Measurements from ENCODE around the gene ORM2.
"Not testable (repeated sequence)": the region's sequence is repeated elsewhere in the genome, so short reads cannot be mapped to it uniquely, and the experiment has no call there.

ORM2 gene

GRCh38 chr9:114319147-114319546 is 10.5 kb upstream of the ORM2 start:
- TF ChIP-seq FOXP2 (optimal IDR thresholded peaks at IDR 0.05; ENCODE audit: borderline replicate concordance, extremely low read depth, extremely low read length, insufficient read depth) (no peak), SIN3A (IDR thresholded peaks at IDR 0.05; ENCODE audit: borderline replicate concordance, insufficient read depth, low read length) (no peak), TAF1 (IDR thresholded peaks at IDR 0.05; ENCODE audit: borderline replicate concordance, insufficient read depth, low read length) (no peak), POLR2AphosphoS5 (IDR thresholded peaks at IDR 0.05; ENCODE audit: low read depth, low read length) (no peak)
- TF ChIP-seq, protein P1, sequence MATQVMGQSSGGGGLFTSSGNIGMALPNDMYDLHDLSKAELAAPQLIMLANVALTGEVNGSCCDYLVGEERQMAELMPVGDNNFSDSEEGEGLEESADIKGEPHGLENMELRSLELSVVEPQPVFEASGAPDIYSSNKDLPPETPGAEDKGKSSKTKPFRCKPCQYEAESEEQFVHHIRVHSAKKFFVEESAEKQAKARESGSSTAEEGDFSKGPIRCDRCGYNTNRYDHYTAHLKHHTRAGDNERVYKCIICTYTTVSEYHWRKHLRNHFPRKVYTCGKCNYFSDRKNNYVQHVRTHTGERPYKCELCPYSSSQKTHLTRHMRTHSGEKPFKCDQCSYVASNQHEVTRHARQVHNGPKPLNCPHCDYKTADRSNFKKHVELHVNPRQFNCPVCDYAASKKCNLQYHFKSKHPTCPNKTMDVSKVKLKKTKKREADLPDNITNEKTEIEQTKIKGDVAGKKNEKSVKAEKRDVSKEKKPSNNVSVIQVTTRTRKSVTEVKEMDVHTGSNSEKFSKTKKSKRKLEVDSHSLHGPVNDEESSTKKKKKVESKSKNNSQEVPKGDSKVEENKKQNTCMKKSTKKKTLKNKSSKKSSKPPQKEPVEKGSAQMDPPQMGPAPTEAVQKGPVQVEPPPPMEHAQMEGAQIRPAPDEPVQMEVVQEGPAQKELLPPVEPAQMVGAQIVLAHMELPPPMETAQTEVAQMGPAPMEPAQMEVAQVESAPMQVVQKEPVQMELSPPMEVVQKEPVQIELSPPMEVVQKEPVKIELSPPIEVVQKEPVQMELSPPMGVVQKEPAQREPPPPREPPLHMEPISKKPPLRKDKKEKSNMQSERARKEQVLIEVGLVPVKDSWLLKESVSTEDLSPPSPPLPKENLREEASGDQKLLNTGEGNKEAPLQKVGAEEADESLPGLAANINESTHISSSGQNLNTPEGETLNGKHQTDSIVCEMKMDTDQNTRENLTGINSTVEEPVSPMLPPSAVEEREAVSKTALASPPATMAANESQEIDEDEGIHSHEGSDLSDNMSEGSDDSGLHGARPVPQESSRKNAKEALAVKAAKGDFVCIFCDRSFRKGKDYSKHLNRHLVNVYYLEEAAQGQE (IDR thresholded peaks at IDR 0.05; ENCODE audit: insufficient read depth in 1 of 2, low read depth in 2 of 2, low read length in 2 of 2), result no peak

DNA sequence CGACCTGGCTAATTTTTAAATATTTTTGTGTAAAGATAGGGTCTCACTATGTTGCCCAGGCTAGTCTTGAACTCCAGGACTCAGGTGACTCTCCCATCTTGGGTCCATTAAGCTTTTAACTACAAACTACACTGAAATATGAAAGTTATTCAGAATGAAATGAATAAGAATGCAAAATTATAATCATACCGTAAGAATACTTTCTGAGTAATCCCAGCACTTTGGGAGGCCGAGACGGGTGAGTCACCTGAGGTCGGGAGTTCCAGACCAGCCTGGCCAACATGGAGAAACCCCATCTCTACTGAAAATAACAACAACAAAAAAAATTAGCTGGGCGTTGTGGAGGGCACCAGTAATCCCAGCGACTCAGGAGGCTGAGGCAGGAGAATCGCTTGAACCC is 7.9 kb upstream of the ORM2 start:
- no peak for TF ChIP-seq POLR2AphosphoS5 (IDR thresholded peaks at IDR 0.05; ENCODE audit: low read depth, low read length)
- TF ChIP-seq SIN3A (IDR thresholded peaks at IDR 0.05; ENCODE audit: borderline replicate concordance, insufficient read depth, low read length), result no peak
- no peak for TF ChIP-seq TAF1 (IDR thresholded peaks at IDR 0.05; ENCODE audit: borderline replicate concordance, insufficient read depth, low read length)
- TF ChIP-seq, protein P1 (IDR thresholded peaks at IDR 0.05; ENCODE audit: insufficient read depth in 1 of 2, low read depth in 2 of 2, low read length in 2 of 2), result no peak
- no peak for TF ChIP-seq FOXP2 (optimal IDR thresholded peaks at IDR 0.05; ENCODE audit: borderline replicate concordance, extremely low read depth, extremely low read length, insufficient read depth)

- TF ChIP-seq FOXP2 (optimal IDR thresholded peaks at IDR 0.05; ENCODE audit: borderline replicate concordance, extremely low read depth, extremely low read length, insufficient read depth); SIN3A (IDR thresholded peaks at IDR 0.05; ENCODE audit: borderline replicate concordance, insufficient read depth, low read length); TAF1 (IDR thresholded peaks at IDR 0.05; ENCODE audit: borderline replicate concordance, insufficient read depth, low read length): not testable (repeated sequence)
Measured at GRCh38 chr9:114322831-114323531, 6.7 kb upstream of the ORM2 start, which contains the start of gene ORM1. Gene ORM1 (plus strand): TSS chr9:114323098. CDS start chr9:114323134, 36 bp downstream.

DNA sequence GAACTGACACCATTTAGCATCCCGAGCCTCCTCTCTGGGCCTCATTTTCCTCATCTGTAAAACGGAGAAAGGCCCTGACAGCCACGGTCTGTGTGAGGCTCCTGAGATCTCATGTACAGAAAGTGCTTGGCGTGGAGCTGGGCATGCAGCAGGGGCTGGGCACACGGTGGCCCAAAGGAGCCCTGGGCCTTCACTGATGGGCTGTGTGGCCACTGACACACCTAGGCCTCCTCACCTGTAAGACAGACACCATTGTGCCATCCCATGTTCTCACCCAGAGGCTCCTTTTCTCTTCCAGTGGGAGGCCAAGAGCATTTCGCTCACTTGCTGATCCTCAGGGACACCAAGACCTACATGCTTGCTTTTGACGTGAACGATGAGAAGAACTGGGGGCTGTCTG is 5.2 kb upstream of the ORM2 start:
- TF ChIP-seq SIN3A (IDR thresholded peaks at IDR 0.05; ENCODE audit: borderline replicate concordance, insufficient read depth, low read length) (no peak), FOXP2 (optimal IDR thresholded peaks at IDR 0.05; ENCODE audit: borderline replicate concordance, extremely low read depth, extremely low read length, insufficient read depth) (no peak), POLR2AphosphoS5 (IDR thresholded peaks at IDR 0.05; ENCODE audit: low read depth, low read length) (no peak), TAF1 (IDR thresholded peaks at IDR 0.05; ENCODE audit: borderline replicate concordance, insufficient read depth, low read length) (no peak)
- TF ChIP-seq, protein P1 (IDR thresholded peaks at IDR 0.05; ENCODE audit: insufficient read depth in 1 of 2, low read depth in 2 of 2, low read length in 2 of 2), result no peak

DNA sequence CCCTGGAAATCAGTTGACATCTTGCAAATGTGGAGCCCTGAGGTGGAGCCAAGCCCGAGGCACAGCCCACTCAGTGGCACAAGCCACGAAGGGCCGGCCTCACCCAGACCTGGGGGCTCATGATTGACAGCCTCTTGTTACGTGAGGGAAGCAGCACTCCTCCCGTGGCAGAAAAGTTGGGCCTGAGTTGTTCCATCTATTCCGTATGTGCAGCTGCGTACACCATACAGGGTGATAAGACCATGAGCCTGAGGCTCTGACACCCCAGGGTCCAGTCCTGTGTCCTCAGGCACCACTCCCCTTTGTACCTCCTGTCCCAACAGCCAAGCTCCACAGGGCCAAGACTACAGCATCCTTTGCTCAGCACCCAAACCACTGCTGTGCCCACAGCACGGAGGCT is 1.9 kb upstream of the ORM2 start:
- no peak for TF ChIP-seq FOXP2 (optimal IDR thresholded peaks at IDR 0.05; ENCODE audit: borderline replicate concordance, extremely low read depth, extremely low read length, insufficient read depth)
- no peak for TF ChIP-seq POLR2AphosphoS5 (IDR thresholded peaks at IDR 0.05; ENCODE audit: low read depth, low read length)
- no peak for TF ChIP-seq SIN3A (IDR thresholded peaks at IDR 0.05; ENCODE audit: borderline replicate concordance, insufficient read depth, low read length)
- no peak for TF ChIP-seq TAF1 (IDR thresholded peaks at IDR 0.05; ENCODE audit: borderline replicate concordance, insufficient read depth, low read length)
- TF ChIP-seq, protein P1 (IDR thresholded peaks at IDR 0.05; ENCODE audit: insufficient read depth in 1 of 2, low read depth in 2 of 2, low read length in 2 of 2), result no peak

All from PFSK-1 (cell line).